NCI-H2227 (cell line): ENCODE data around the gene HTR5A.

Experiments
- DNase-seq: peaks from one replicate; lab custom pipeline; 2025; ENCODE audit not compliant: unreplicated experiment; lab: John Stamatoyannopoulos, UW

The HTR5A gene

DNA sequence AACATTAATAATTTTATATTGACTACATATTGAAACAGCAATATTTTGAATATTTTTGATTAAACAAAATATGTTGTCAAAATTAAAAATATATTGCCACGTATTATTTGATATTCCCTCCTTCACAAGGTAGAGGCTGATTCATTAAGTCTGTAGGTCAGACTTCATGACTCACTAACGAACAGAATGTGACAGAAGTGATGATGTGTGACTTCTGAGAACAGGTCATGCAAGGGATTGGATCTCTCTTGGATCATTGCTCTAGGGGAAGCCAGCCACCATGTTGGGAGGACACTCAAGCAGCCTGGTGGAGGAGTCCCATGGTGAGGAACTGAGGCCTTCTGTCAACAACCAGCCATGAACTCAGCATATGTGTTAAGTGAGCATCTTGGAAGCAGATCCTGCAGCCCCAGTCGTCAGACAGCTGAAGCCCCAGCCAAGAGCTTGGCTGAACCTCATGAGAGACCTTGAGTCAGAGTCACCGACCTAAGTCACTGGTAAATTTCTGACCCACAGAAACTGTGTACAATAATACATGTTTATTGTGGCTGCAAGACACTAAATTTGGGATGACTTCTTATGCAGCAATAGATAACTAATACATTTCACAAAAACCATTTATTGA lies 66.6 kb downstream of the HTR5A start:
- DNase-seq, result no peak
